NCI-H1092 treated with DMSO at 0.1 percent for 48 hours (cell line): ENCODE data around the gene BCLAF1.
"Not testable (repeated sequence)": the region's sequence is repeated elsewhere in the genome, so short reads cannot be mapped to it uniquely, and the experiment has no call there.

Experiments
- DNase-seq: peaks from one replicate; lab custom pipeline; 2025; lab: John Stamatoyannopoulos, UW

The BCLAF1 gene

DNA sequence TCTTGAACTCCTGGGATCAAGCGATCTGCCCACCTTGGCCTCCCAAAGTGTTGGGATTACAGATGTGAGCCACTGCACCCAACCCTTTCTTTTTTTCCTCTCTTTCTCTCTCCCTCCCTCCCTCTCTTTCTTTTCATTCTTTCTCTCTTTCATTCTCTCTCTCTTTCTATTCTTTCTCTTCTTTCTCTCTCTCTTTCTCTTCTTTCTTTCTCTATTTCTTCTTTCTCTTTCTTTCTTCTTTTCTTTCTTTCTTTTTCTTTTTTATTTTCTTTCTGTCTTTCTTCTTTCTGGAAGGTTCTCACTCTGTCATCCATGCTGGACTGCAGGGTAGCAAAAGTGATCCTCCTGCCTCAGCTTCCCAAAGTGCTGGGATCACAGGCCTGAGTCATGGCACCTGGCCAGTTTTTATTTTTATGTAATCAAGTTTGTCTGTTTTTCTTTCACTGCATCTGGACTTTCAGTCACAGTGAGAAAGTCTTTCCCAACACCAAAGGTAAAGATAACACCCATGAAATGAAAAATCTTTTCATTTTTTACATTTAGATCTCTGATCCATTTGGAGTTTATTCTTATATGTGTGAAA lies 20.2 kb upstream of the BCLAF1 start:
- DNase-seq, result no peak

DNA sequence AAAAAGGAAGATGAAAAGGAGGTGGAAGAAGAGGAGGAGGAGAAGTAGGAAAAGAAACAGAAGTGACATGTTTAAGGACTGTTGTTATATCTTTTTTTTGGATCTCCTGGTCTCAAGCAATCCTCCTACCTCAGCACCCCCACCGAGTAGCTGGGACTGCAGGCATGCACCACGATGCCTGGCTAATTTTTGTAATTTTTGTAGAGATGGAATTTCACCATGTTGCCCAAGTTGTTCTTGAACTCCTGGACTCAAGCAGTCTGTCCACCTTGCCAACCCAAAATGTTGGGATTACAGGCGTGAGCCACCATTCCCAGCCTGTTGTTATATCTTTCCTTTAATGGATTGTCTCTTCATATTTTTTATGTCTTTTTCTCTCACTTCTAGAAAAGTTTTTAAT lies 19.5 kb upstream of the BCLAF1 start:
- DNase-seq, result no peak

DNA sequence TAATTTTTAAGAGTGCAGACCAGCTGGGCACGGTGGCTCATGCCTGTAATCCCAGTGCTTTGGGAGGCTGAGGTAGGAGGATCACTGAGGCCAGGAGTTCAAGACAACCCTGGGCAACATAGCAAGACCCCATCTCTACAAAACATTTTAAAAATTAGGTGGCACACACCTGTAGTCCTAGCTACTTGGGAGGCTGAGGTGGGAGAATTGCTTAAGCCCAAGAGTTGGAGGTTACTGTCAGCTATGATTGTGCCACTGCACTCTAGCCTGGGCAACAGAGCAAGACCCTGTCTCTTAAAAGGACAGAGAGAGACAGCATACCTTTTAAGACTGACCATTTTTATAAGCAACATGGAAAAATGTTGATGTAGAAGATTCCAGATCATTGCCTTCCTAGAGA lies 18.8 kb upstream of the BCLAF1 start:
- not testable (repeated sequence) for DNase-seq

DNA sequence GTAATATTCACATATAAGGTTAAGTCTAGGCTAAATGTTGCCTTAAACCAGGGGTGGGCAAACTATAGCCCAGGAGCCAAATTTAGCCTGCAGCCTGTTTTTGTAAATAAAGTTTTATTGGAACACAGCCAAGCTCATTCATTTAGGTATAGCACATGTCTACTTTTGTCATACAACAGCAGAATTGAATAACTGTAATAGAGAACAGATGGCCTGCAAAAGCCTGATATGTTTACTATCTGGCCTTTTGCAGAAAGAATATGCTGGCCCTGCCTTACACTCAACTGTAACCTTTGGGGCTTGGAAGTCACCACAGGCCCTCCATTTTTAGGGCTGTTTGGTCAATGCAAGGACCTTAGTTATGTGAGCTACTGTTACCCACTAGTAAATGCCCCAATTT lies 17.7 kb upstream of the BCLAF1 start:
- no peak for DNase-seq

DNA sequence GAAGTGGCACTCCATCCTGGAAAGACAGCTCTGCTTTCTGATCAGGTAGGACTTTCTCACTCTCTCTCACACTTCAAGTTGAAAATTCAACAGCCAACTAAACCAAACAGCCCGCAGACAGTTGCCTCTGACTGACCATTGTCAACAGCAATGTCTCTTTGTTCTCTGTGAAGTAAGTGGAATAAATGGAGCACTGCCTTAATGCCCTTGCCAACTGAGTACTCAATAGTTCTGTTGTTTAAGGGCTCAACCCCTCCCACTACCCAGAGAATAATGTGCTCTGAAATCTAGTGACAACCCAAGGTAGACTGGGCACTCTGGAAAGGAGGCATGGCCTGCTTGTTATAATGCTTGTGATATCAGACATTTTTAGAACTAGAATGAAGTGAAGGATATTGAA lies 16.8 kb upstream of the BCLAF1 start:
- no peak for DNase-seq

DNA sequence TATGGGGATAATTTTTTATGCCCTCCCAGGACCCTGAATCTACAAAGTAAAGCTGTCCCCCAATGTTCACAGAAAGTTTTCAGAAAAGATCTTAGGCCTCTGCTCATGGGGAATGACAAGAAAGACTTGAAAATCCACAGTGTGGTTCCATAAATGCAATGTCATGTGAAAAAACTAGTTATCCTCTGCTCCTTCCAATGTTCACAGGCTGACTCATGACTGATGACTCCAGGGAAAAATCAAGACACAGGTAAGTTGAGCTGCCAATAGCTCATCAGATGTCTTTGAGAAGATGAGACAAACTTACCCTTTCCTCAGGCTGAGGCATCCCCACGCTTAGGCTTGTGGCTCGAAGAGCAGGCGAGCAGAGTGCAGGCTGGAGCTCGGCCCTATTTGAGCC lies 14.8 kb upstream of the BCLAF1 start:
- no peak for DNase-seq

DNA sequence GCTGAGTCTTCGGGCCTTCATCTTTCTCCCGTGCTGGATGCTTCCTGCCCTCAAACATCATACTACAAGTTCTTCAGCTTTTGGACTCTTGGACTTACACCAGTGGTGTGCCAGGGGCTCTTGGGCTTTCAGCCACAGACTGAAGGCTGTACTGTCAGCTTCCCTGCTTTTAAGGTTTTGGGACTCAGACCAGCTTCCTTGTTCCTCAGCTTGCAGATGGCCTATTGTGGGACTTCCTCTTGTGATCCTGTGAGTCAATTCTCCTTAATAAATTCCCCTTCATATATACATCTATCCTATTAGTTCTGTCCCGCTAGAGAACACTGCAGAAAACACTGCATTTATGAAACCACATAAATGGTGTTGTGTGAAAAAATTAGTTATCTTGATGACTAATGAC lies 13.9 kb upstream of the BCLAF1 start:
- DNase-seq, result no peak

DNA sequence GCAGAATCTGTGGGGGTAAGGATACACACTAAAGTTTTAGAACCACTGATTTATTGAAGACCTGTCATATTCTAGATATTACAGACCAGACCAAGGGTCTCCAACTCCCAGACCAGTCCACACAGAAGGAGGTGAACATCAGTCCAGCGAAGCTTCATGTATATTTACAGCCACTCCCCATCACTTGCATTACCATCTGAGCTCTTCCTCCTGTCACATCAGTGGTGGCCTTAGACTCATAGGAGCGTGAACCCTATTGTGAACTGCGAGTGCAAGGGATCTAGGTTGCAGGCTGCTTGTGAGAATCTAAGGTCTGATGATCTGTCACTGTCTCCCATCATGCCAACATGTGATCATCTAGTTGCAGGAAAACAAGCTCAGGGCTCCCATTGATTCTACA lies 5.0 kb upstream of the BCLAF1 start:
- no peak for DNase-seq

DNA sequence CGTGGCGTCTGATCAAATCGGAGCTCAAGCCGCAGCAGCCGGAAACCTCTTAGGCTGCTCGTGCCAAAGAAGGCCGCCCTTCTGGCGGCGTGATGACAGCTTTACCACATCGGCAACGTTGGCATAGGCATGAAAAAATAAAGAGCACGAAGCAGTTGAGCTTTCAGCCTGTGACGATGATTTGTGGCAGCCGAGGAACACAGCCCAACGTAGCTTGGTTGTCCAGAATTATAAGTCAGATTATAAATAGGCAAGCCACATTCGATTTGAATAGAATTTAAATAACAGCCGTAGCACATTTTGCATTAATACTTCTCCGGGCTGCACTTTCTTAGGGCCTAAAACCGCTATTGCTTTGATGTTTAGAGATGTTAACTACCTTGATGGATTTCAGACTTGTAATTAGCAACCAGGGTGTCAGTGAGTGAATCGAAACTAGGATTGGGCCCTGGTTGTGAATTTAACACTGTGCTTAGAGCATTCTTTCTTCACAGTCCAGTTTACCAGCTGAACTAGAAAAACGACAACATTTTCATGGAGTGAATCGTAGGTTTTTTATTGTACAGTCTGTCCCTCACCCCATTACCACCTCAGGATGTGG lies 864 bp upstream of the BCLAF1 start:
- DNase-seq, result peak; percentile 74

DNA sequence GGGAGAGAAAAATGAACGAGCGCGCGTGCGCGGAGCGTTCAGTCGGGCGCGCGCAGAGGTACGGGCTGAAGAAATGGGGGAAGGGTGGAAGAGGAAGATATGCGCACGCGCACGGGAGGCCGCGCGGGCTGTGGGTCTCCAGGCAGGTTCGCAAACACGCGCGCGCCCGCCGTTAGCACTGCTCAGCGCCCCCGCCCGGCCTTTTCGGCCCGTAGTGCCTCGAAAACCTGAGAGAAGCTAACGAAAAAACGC lies 393 bp downstream of the BCLAF1 start:
- peak; percentile 81 for DNase-seq

DNA sequence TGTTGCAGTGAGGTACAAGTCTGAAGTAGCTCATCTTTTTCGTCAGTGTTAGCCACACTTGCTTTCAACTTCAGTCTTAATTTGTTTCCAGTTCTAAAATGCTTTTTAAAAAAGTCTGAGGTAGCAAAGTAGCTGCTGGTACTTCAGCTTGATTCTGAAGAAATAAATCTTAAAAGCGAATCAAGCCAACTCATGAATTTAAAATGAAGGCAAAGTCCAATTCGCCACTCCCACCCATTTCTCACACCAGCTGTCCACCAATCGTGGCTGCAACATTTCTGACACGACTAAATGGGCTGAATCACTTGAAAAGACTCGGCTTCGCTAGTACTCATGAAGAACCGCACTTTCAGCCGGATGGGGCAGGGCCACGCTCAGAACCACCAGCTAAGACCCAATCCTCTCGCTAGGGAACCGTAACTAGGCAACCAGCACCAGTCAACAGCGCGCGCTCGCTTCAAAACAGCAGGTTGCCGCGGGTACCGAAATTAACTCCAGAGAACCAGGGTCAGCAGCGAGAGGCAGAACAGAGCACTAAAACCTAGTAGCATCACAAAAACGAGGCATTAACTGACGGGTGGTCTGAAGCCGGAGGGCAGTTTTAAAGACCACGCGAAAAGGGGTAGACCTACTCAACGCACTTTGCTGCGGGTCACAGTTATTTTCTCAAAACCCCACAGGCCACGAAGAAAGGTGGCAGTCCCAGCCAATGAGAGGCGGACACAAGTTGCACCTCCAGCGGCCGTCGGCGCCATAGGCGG lies 900 bp downstream of the BCLAF1 start:
- DNase-seq, result peak; percentile 58

DNA sequence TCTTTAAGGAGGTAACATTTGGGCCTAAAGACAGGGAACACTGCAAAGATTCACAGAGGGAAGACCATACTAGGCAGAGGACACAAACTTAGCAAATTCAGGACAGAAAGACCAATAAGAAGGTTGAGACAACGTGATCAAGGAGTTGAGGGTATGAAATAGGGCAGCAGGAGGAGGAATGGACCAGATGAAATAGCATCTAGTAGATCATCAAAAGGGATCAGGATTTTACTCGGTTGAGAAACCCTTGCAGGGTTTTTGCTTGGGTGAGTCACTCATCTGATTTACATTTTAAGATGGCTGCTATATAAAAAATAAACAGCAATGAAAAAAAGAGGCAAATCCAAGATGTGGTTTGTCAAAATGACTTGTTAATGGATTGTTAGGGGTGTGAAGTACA lies 4.7 kb downstream of the BCLAF1 start:
- DNase-seq, result no peak

DNA sequence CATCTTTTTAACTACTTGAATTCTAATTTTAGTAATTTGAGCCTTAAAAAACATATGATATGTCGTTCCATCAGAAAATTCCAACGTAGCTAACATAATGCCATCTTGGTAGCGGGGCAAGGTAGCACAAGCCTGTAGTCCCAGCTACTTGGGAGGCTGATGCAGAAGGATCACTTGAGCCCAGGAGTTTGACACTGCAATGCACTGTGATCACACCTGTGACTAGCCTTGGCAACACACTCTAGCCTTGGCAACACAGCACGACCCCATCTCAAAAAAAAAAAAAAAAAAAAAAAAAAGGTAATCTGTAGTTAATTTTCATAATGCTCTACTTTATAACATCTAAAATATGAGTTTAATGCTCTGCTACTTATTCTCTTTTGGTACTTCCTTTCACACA lies 6.7 kb downstream of the BCLAF1 start:
- no peak for DNase-seq

DNA sequence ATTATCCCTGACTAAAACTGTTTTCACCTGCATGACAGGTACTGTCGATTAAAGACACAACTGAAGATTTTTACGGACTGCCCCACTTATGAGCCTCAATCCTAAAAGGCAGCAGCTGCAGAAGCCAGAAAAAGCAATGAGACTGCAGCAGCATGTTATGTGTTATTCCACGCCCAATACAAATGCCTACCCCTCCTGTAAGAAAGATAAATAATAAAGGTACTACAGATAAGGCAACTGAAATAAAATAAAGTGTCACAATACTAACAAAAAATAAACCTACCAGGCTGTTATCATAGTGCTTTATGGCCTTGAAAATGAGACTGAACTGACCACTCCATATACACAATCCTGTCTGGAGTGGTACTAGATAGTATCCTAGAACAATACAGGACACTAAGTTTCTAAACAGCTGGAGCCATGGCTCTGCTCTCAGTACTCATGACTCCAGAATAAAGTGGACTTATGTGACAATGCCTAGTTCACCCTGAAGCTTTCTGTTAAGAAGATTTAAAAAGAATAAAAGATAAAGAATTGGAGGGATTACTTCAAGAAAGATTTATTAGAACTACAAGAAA lies 9.5 kb downstream of the BCLAF1 start:
- DNase-seq, result no peak

DNA sequence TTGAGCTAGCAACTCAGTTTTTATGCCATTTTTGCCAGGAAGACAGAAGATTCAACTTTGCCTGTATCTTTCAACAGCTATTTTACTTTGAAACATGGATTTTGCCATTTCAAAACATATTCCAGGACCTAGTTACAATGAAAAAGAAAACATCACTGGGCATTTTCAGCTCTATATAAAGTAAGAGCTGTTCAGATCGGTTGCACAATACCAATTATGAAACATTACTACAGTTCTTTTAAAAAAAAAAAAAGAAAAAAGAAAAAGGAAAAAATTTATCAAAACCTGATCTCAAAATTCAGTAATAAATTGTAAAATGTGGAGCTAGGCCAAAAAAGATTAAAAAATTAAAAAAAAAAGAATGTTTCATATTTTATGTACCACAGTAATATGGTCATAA lies 15.6 kb downstream of the BCLAF1 start:
- DNase-seq, result no peak

DNA sequence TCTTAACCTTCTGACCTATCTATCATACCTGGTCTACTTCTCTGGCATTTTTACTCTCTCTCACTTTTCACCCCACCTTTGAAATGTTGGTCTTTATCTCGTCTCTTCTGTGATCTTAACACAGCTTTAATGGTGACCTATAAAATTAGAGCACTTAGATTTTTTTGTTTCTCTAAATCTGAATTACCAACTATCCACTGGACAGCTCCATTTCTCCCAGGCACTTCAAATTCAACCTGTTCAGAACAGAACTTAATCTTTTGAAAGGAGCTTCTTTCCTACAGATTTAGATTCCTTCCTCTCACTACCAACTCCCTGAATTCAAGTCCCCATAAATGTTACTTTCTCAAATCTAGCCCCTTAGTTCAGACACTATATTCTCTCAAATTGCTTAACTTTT lies 24.5 kb downstream of the BCLAF1 start:
- no peak for DNase-seq

DNA sequence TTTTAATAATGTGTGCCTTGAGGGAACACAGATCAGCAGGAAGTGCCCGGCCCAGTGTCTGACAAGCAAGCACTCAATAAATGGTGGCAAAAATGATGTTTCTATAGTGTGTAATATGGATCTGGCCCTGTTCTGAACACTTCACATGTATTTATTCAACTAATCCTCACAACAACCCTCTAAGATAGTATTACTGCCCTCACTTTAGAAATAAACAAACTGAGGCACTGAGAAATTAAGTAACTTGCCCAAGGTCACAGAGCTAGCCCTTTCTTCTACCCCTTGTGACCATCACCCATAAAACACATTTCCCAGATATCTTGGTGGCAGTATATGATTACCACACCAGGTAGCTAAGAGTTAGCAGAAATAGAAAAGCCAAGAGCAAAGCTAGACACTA lies 26.7 kb downstream of the BCLAF1 start:
- DNase-seq, result no peak

DNA sequence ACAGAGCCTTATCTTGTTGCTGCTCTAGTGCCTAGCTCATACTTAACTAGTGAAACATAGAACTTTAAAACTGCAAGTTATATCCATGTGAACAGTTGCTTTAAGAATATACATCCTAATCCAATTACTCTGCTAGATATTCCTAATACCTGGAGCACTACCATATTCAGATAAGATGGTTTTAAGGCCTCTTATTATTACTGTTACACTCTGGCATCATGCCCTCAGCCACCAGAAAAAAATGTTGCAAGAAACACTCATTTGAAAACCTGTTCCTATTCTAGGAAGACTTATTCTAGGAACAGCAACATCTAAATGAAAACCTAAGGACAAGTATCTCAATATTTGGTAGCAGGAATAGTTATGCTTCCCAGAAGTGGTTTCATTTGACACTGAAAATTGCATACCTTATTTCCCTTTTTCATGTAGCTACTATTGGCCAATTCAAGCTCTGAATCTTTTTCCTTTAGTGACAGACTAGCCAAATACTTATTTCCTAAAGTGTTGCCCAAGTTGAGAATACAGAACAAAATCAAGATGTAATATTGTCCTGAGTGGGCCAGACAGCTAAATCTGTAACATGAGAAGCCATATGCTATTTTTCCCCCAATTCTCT lies 34.7 kb downstream of the BCLAF1 start:
- DNase-seq, result no peak

DNA sequence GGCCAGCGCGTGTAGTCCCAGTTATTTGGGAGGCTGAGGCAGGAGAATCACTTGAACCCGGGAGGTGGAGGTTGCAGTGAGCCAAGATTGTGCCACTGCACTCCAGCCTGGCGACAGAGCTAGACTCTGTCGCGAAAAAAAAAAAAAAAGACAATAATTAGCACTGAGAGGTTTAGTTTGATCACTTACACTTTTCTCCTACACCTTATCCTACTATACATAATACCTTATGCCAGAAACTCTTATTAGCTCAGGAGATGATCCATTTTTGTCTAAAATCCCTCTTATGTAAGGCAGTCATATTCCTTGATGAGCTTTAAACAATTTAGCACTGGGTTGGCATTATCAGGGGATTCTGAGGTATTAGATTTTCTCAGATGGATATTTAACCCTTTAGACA lies 35.9 kb downstream of the BCLAF1 start:
- DNase-seq, result no peak

DNA sequence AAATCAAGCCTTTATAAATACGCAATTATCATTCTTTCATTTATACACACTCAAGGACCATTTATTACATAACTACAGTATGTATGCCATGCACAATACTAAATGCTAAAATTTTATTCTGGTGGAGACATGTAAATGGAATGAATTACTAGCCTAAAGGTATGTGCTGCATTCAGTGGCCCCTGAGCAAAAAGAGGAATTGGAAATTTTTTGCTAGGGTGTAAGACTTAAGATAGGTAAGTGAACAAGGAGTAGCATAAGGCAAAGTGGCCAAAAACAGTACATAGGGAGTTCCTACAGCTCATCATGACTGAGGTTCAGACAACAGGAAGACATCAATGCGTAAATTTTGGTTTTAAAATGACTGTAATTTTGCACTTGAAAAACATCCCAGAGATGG lies 37.2 kb downstream of the BCLAF1 start:
- no peak for DNase-seq

DNA sequence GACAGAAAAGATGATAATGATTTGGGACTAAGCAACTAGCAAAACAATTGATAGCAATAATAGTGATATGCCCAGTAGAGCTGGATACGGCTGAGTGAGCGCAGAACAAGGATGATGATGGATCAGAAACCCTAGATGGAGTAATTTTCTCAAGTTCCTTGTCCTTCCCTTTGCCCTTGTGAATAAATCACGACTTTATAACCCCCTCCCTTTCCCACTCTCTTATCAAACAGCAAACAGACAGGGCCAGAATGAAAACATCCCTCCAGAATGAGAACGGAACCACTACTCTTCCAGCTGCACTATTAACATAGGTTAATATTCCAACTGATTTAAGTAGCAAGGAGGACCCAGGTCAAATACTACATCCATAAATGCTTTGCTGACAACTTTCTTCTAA lies 38.3 kb downstream of the BCLAF1 start:
- DNase-seq, result no peak

DNA sequence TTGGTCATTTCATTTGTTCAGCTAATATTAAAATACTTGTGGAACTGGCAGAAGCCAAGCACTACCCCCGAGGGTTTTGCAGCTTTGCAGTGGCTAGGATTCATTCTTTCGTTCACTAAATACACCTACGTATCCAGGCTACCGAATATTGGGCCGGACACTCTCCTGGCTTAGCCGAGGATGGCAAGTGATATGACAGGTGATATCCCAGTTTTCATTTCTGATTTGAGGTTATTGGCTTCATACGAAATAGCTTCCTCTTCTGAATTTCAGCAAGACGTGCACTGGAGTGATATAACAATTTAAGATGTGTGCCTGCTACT lies 39.0 kb downstream of the BCLAF1 start:
- peak; percentile 32 for DNase-seq
